ENCODE measurements around the gene GBF1.
"Not testable (repeated sequence)": the region's sequence is repeated elsewhere in the genome, so short reads cannot be mapped to it uniquely, and the experiment has no call there.

The GBF1 gene

GRCh38 chr10:102245082-102245931, at the start of gene GBF1:
GBF1 (plus strand) TSS chr10:102245532; CDS start chr10:102258939, 13,407 bp downstream.
- peak; percentile 100 for DNase-seq

GRCh38 chr10:102196893-102197292, 48.4 kb upstream of the GBF1 start:
- DNase-seq: no peak

GRCh38 chr10:102198027-102198426, 47.3 kb upstream of the GBF1 start:
- DNase-seq: no peak

GRCh38 chr10:102200751-102201640, 44.3 kb upstream of the GBF1 start:
- DNase-seq: no peak

- no peak for DNase-seq
Observed at GRCh38 chr10:102202386-102202785, 42.9 kb upstream of the GBF1 start.

- no peak for DNase-seq
Observed at GRCh38 chr10:102208311-102209035, 36.9 kb upstream of the GBF1 start.

GRCh38 chr10:102211615-102212299, 33.6 kb upstream of the GBF1 start:
- no peak for DNase-seq

GRCh38 chr10:102213599-102213998, 31.7 kb upstream of the GBF1 start:
- DNase-seq: not testable (repeated sequence)

- no peak for DNase-seq
Observed at GRCh38 chr10:102219370-102219769, 26.0 kb upstream of the GBF1 start.

GRCh38 chr10:102220612-102221011, 24.7 kb upstream of the GBF1 start:
- DNase-seq: no peak

GRCh38 chr10:102222797-102223196, 22.5 kb upstream of the GBF1 start:
- no peak for DNase-seq

GRCh38 chr10:102225646-102226541, 19.4 kb upstream of the GBF1 start, which contains the start of gene ELOVL3:
ELOVL3 (plus strand) TSS chr10:102226299; CDS start chr10:102226549, 250 bp downstream.
- peak; percentile 98 for DNase-seq

- no peak for DNase-seq
Observed at GRCh38 chr10:102226542-102226870, 18.8 kb upstream of the GBF1 start.

- DNase-seq: no peak
Observed at GRCh38 chr10:102227050-102227449, 18.3 kb upstream of the GBF1 start.

- DNase-seq: peak; percentile 92
Observed at GRCh38 chr10:102229810-102230263, 15.5 kb upstream of the GBF1 start.

- peak; percentile 77 for DNase-seq
Observed at GRCh38 chr10:102230264-102230860, 15.0 kb upstream of the GBF1 start.

- DNase-seq: peak; percentile 68
Observed at GRCh38 chr10:102230861-102231356, 14.4 kb upstream of the GBF1 start.

- peak; percentile 54 for DNase-seq
Observed at GRCh38 chr10:102231357-102232318, 13.7 kb upstream of the GBF1 start.

GRCh38 chr10:102233997-102234396, 11.3 kb upstream of the GBF1 start:
- no peak for DNase-seq

All from eye (tissue), 1 donor.